HG02588 (cell line): ENCODE results near the gene SMAP1.
A peak's percentile ranks its signal among the peaks of the same experiment; 100 is the strongest.

Source experiments
- ATAC-seq: cut with Tn5 transposase; IDR thresholded peaks from one replicate; pipeline ENCODE4 v1.9.1; 2021; ENCODE audit warnings: mild to moderate bottlenecking, moderate library complexity; ENCODE audit not compliant: unreplicated experiment

The SMAP1 gene

DNA sequence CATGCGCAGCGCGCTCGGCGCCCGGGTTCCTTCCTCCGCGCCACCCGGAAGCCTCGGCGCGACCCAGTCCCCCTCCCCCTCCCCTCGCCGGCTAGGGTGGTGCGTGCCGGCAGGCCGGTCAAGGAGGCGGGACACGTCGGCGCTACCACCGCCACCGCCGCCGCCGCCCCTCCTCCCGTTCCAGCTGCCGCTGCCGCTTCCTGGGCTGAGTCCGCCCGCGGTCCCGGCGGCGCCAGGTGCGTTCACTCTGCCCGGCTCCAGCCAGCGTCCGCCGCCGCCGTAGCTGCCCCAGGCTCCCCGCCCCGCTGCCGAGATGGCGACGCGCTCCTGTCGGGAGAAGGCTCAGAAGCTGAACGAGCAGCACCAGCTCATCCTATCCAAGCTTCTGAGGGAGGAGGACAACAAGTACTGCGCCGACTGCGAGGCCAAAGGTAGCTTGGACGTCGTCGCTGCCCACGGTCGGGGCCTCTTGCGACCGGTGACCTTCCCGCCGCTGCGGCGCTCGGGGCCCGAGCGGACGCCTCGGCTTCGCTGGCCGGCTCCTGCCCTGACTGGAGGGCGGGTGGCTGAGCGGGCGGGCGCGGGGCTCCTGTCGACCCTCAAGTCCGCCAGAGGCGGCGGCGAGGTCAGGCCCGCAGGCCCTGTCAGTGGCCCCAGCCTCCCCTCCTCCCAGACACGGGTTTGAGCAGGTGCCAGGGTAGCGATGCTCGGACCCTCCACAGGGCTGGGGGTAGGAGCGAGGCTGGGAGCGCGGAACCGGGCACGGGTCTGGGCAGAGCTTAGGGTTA, at the start of gene SMAP1:
SMAP1 (plus strand) TSS at position 173 of the 788 bp plus-strand sequence; CDS start at position 314, 141 bp downstream.
- ATAC-seq = peak; percentile 96

DNA sequence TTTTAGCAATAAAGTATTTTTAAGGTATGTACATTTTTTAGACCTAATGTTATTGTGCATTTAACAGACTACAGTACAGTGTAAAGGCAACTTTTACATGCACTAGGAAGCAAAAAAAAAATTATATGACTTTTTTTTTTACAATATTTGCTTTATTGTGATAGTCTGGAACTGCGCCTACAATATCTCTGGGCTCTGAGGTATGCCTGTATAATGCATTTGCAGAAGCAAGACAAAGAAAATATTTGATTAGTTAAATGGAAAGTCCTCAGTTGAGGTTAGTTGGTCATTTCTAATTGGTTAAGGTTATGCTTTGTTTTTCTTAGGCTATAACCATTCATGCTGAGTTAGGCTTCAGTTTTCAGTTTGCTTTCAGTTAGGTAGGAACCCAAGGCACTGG, 46.9 kb upstream of the SMAP1 start:
- no peak for ATAC-seq

DNA sequence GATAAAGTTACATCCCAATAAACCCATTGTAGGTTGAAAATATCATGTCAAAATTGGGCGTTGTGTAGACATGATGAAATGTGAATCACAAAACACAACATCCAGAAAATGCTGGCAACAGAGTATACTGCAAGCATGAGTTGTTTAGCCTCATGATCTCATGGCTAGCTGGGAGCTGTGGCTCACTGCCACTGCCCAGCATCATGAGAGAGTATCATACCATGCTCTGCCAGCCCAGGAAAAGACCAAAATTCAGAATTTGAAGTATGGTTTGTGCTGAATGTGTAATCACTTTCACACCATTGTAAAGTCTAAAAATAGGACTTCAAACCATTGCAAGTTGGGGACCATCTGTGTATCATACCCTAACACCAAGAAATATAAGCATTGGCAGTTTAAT, 45.2 kb upstream of the SMAP1 start:
- no peak for ATAC-seq

- ATAC-seq = no peak
These were observed 42.2 kb upstream of the SMAP1 start for GRCh38 chr6:70625436-70625835.

DNA sequence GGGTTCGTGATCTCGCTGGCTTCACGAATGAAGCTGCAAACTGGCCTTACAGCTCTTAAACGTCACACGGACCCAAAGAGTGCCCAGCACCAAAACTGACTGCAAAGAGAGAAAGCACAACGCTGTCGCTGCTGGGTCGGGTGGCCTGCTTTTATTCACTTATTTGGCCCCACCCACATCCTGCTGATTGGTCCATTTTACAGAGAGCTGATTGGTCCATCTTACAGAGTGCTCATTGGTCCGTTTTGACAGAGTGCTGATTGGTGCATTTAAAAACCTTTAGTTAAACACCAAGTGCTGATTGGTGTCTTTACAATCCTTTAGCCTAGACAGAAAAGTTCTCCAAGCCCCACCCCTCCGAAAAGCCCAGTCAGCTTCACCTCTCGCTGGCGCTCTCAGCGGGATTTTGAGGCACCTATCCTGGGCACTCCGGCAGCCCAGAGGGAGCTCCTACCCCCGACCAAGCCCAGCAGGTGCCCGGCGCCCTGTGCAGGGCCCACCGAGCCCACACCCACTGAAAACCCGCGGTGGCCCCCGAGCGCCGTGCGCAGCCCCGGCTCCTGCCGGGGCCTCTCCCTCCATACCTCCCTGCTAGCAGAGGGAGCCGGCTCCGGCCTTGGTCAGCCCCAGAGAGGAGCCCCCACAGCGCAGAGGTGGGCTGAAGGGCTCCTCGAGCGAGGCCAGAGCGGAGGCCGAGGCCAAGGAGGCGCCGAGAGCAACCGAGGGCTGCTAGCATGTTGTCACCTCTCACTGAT, 40.0 kb upstream of the SMAP1 start:
- ATAC-seq = no peak

DNA sequence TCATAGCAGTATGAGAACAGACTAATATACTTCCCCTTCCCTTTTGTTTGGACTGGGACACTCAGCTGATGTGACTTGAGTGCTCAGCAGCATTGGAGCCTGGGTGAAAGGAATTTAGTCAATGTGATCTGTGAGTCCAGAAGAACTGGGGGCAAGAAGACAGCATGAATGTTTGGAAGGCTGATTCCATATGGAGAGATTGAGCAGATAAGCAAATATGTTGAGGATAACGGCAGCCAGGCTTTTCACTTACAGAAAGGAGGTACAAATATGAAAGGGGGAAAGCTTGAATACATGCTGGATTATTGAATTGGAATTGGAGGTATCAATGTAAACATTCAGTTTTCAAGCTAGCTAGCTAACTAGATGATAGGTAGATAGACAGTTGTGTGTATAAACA, 37.8 kb upstream of the SMAP1 start:
- ATAC-seq = no peak

DNA sequence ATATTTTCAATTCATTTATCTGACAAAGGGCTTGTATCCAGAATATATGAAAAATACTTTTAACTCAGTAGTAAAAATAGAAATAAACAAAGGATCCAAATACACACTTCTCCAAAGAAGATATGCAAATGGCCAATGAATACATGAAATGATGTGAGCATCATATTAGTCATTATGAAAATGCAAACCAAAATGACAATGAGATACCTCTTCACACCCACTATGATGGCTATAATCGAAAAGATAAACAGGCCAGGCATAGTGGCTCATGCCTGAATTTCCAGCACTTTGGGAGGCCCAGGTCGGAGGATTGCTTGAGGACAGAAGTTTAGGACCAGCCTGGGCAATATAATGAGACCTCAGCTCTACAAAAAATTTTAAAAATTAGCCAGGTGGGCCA, 33.8 kb upstream of the SMAP1 start:
- no peak for ATAC-seq

- no peak for ATAC-seq
These were observed 31.1 kb upstream of the SMAP1 start for GRCh38 chr6:70636596-70636995.

GRCh38 chr6:70638468-70638867, 29.2 kb upstream of the SMAP1 start:
- no peak for ATAC-seq

DNA sequence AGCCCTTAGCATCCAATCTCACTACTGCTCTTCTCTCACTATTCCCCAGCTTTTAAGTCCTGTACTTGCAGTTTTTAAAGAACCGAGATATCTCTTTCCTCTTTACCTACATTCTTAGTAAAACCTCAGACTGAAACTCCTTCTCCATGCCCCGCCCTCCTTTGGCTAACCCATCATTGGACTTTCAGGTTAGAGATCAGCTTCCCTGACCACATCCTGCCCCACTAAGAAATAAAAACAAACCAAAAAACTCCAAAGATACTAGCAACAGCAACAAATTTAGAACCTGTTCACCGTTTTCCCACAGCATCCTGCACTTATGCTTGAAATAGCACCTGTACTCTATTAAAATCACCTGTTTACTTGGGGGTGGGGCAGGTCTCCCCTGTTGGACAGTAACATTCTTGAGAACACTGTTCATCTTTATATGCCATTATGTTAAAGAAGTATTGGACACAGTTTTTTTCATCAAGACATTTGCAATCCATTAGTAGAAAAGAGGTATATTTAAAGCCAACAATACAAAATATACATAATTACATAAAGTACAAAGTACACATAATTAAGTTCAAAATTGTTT, 16.3 kb upstream of the SMAP1 start:
- no peak for ATAC-seq

DNA sequence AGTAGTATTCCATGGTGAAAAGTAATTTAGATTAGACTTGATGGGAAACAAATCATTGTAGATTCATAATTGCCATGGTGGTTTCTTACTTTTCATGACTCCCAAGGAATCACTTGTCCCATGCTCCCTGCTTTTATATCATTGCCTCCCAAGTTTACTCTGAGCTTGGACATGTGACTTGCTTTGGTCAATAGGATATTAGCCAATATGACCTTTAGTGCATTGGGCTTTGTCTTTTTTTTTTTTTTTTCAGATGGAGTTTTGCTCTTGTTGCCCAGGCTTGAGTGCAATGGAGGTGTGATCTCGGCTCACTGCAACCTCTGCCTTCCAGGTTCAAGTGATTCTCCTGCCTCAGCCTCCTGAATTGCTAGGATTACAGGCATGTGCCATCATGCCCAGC, 15.5 kb upstream of the SMAP1 start:
- no peak for ATAC-seq

- peak; percentile 55 for ATAC-seq
These were observed 10.0 kb upstream of the SMAP1 start for GRCh38 chr6:70657706-70658105.

- no peak for ATAC-seq
These were observed 3.7 kb upstream of the SMAP1 start for GRCh38 chr6:70663881-70664466.

DNA sequence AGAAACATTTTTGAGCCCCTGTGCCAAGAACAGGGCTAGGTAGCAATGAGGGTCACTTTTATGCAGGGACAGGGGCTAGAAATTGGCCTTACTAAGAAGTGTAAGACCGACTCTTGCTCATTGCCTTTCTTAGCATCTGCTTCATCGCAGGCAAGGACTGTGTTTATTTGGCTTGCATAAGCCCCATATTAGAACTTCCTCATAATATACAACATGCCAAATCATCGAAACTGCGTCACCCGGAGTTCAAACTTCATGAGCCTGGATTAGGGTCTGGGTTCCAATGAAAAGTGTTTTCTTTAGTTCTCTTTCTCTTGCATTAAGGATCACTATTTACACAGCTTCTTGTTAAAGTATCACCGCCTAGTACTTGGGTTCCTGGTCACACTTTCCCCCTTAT, 977 bp upstream of the SMAP1 start:
- no peak for ATAC-seq

DNA sequence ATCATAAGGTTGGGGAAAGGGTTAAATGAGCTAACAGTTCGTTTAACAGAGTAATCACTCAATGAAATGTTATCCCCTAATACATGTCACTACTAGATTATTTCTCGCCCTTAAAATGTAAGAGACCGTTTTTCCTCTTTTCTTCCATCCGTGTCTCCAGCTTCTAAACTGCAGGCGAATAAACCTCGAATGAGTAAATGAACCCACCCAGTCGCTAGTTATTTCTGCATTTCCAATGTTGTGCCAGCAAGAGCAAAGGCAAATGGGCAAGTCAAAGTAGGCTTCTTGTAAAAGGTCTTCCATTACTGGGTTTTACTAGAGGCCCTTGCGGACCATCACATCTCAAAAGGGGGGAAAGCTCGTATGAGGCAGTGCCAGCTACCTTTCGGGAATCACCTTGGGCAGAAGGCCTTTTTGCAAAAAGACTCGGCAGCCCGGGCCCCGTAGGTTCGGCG, 400 bp upstream of the SMAP1 start:
- ATAC-seq = no peak

DNA sequence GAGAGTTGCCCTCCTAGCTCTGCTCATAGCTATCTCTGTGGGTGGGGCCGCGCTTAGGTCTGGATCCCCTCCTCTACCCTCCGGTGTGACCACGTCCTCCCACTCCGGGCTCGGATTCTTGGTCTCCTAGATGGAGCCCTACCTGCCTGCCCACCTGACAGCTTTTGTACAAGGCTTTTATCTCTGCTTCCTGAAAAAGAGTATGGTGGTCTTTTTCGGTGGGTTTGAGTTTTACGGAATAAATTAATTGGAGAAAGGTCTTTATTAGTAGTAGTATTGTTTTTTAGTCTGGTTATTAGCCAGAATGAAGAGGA, 773 bp downstream of the SMAP1 start:
- ATAC-seq = no peak

DNA sequence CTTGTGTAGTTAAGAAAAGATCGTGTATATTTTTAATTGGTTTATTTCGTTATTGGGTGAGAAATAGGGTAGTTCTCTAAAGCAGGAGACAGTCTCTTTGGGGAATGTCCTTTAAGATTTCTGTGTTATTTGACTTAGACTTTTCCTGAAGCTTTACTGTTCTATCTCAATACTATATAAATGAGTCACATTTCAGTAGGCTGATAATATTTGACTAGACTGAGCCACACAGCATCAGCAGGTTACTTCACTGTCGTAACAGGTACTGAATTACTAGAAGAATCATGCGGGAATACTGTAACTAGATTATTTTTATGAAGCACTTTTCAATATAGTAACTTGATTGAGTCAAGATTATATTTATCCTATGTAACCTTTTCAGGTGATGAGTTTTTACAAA, 1.4 kb downstream of the SMAP1 start:
- no peak for ATAC-seq

- no peak for ATAC-seq
These were observed 4.9 kb downstream of the SMAP1 start for GRCh38 chr6:70672549-70672948.

DNA sequence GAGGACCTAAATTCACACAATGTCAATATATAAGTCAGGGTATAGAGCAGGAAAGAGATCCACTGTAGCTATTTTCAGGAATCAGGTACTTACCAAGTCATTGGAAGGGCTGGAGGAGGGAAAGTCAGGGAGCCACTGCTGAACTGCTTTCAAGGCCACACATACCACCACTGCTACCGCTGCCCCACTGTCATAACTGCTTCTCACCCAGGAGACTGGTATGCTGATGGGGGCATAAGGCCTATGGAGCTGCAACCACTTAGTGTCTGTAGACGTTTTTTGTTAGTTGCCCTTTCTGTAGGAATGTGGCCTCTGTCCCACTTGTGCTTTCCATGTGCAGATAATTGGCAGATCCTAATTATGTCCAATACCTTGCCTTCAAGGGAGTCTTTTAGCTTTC, 5.4 kb downstream of the SMAP1 start:
- ATAC-seq = no peak

DNA sequence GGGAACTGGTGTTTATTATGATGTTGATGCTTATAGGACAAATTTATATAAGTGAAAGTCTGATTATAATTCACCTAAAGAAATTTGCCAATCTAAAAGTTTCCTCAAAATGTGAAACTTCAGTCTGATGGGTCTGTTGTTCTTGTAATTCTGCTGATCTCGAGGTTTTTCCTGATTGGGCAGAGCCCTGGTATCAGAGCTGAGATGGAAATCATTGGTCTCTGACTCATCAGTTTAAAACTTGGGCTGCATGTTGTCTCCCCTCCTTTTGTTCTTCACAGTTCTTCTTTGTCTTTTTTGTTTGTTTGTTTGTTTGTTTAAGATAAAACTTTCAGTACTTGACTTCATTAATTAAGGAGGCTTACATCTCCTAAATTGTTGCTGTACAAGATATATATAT, 5.9 kb downstream of the SMAP1 start:
- ATAC-seq = no peak

DNA sequence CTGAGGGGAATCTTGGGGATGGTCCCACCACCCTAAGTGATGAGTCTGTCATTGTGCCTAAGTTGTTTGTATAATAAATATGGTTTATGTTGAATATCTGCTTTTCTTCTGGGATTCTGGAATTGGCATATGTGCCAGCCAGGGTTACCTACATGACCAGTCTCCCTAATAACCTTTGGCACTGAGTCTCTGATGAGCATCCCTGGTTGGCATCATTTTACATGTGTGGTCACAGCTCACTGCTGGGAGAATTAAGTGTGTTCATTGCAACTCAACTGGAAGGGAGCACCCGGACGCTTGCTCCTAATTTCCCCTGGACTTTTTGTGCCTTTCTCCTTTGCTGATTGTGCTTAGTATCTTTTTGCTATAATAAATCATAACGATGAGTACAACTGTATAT, 8.1 kb downstream of the SMAP1 start:
- no peak for ATAC-seq

DNA sequence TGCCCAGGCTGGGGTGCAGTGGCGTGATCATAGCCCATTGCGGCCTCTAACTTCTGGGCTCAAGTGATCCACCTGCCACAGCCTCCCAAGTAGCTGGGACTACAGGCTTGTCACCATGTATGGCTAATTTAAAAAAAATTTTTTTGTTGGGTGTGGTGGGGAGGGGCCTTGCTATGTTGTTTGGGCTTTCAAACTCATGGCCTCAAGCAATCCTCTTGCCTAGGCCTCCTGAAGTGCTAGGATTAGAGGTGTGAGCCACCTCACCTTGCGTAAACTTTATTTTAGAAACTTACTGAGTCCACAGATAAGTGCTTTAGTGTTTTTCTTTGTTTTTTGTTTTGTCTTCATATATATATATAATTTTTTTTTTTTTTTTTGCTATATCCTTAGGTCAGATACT, 9.1 kb downstream of the SMAP1 start:
- no peak for ATAC-seq
